ENCODE results near the gene PLCL1.

Gene PLCL1

GRCh38 chr2:198045227-198045626, 240.8 kb downstream of the PLCL1 start:
- Histone ChIP-seq H4K20me1 (ENCODE audit: insufficient read depth) (no peaks in the 10 kb centered on the region), H3K4me1 (ENCODE audit: low read depth, poor library complexity, severe bottlenecking) (peaks cover 4% of the 10 kb centered on the region), H3K27ac (no peak overlapping the region), H3K36me3 (ENCODE audit: insufficient read depth) (no peaks in the 10 kb centered on the region), H3K79me2 (ENCODE audit: insufficient read depth, low read depth) (no peaks in the 10 kb centered on the region), H3K27me3 (ENCODE audit: insufficient read depth, low read depth) (no peaks in the 10 kb centered on the region), H3K4me3 (IDR thresholded peaks at IDR 0.05; ENCODE audit: insufficient read depth, low read depth, low read length) (no peak overlapping the region), H3K4me2 (no peak overlapping the region), H3K9ac (no peak overlapping the region), H2AFZ (ENCODE audit: low read depth) (no peak overlapping the region)
- TF ChIP-seq CTCF (conservative IDR thresholded peaks at IDR 0.05; ENCODE audit: low read depth, low read length): no peak

GRCh38 chr2:198052741-198053140, 248.3 kb downstream of the PLCL1 start:
- TF ChIP-seq CTCF (conservative IDR thresholded peaks at IDR 0.05; ENCODE audit: low read depth, low read length): no peak
- Histone ChIP-seq H3K4me1 (ENCODE audit: low read depth, poor library complexity, severe bottlenecking) (no peaks in the 10 kb centered on the region), H3K4me2 (no peak overlapping the region)

GRCh38 chr2:198053148-198053547, 248.8 kb downstream of the PLCL1 start:
- H3K9ac ChIP-seq: no peak overlapping the region
- no peak overlapping the region for H3K27ac ChIP-seq
- H3K36me3 ChIP-seq (ENCODE audit: insufficient read depth): no peaks in the 10 kb centered on the region
- H2AFZ ChIP-seq (ENCODE audit: low read depth): no peak overlapping the region
- H3K4me3 ChIP-seq (IDR thresholded peaks at IDR 0.05; ENCODE audit: insufficient read depth, low read depth, low read length): no peak overlapping the region
- H3K4me1 ChIP-seq (ENCODE audit: low read depth, poor library complexity, severe bottlenecking): no peaks in the 10 kb centered on the region
- no peak overlapping the region for H3K4me2 ChIP-seq
- H3K27me3 ChIP-seq (ENCODE audit: insufficient read depth, low read depth): no peaks in the 10 kb centered on the region
- TF ChIP-seq CTCF (conservative IDR thresholded peaks at IDR 0.05; ENCODE audit: low read depth, low read length): no peak
- no peaks in the 10 kb centered on the region for H4K20me1 ChIP-seq (ENCODE audit: insufficient read depth)
- no peaks in the 10 kb centered on the region for H3K79me2 ChIP-seq (ENCODE audit: insufficient read depth, low read depth)

More at GRCh38 chr2:198052741-198053140, 248.3 kb downstream of the PLCL1 start:
- Histone ChIP-seq H3K27ac (no peak overlapping the region), H3K36me3 (ENCODE audit: insufficient read depth) (no peaks in the 10 kb centered on the region), H4K20me1 (ENCODE audit: insufficient read depth) (no peaks in the 10 kb centered on the region), H3K9ac (no peak overlapping the region), H2AFZ (ENCODE audit: low read depth) (no peak overlapping the region), H3K4me3 (IDR thresholded peaks at IDR 0.05; ENCODE audit: insufficient read depth, low read depth, low read length) (no peak overlapping the region), H3K27me3 (ENCODE audit: insufficient read depth, low read depth) (no peaks in the 10 kb centered on the region), H3K79me2 (ENCODE audit: insufficient read depth, low read depth) (no peaks in the 10 kb centered on the region)

- H3K9ac ChIP-seq: no peak overlapping the region
- no peak overlapping the region for H3K4me2 ChIP-seq
- H3K27me3 ChIP-seq (ENCODE audit: insufficient read depth, low read depth): no peaks in the 10 kb centered on the region
- H4K20me1 ChIP-seq (ENCODE audit: insufficient read depth): no peaks in the 10 kb centered on the region
- no peaks in the 10 kb centered on the region for H3K79me2 ChIP-seq (ENCODE audit: insufficient read depth, low read depth)
- H3K4me1 ChIP-seq (ENCODE audit: low read depth, poor library complexity, severe bottlenecking): no peaks in the 10 kb centered on the region
- no peak overlapping the region for H3K4me3 ChIP-seq (IDR thresholded peaks at IDR 0.05; ENCODE audit: insufficient read depth, low read depth, low read length)
- H3K27ac ChIP-seq: no peak overlapping the region
- no peaks in the 10 kb centered on the region for H3K36me3 ChIP-seq (ENCODE audit: insufficient read depth)
- H2AFZ ChIP-seq (ENCODE audit: low read depth): no peak overlapping the region
- TF ChIP-seq CTCF (conservative IDR thresholded peaks at IDR 0.05; ENCODE audit: low read depth, low read length): no peak
These were observed 249.4 kb downstream of the PLCL1 start for GRCh38 chr2:198053776-198054175.

Data from KMS-11 (cell line).